ENCODE results near the gene MTRFR.
"Not testable (repeated sequence)": the region's sequence is repeated elsewhere in the genome, so short reads cannot be mapped to it uniquely, and the experiment has no call there.

DNA sequence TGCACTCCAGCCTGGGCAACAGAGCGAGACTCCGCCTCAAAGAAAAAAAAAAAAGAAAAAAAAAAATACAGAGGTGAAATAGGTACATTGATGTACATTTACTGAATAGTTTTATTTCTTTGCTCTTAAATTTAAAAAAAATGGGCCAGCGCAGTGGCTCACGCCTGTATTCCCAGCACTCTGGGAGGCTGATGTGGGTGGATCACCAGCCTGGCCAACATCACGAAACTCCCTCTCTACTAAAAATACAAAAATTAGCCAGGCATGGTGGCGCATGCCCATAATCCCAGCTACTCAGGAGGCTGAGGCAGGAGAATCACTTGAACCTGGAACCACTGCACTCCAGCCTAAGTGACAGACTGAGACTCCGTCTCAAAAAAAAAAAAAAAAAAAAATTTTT is 25.4 kb upstream of the MTRFR start:
- TF ChIP-seq, protein P1, sequence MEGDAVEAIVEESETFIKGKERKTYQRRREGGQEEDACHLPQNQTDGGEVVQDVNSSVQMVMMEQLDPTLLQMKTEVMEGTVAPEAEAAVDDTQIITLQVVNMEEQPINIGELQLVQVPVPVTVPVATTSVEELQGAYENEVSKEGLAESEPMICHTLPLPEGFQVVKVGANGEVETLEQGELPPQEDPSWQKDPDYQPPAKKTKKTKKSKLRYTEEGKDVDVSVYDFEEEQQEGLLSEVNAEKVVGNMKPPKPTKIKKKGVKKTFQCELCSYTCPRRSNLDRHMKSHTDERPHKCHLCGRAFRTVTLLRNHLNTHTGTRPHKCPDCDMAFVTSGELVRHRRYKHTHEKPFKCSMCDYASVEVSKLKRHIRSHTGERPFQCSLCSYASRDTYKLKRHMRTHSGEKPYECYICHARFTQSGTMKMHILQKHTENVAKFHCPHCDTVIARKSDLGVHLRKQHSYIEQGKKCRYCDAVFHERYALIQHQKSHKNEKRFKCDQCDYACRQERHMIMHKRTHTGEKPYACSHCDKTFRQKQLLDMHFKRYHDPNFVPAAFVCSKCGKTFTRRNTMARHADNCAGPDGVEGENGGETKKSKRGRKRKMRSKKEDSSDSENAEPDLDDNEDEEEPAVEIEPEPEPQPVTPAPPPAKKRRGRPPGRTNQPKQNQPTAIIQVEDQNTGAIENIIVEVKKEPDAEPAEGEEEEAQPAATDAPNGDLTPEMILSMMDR (conservative IDR thresholded peaks at IDR 0.05), result not testable (repeated sequence)
- TF ChIP-seq ZFX (IDR thresholded peaks at IDR 0.05), result not testable (repeated sequence)
